HL-60/S4 treated with phorbol 12-myristate 13-acetate at 8.2 ng/mL for 4 days and 3 days (cell line): ENCODE data around the gene NFKBIE.

Source experiments
- in situ Hi-C: fragments of 300-500 bp; cut with MboI; formaldehyde crosslinking; loops from 2 replicates; pipeline ENCODE4 v1.15.0; 2022; ENCODE audit warnings: low sequenced_read_pairs

NFKBIE gene

DNA sequence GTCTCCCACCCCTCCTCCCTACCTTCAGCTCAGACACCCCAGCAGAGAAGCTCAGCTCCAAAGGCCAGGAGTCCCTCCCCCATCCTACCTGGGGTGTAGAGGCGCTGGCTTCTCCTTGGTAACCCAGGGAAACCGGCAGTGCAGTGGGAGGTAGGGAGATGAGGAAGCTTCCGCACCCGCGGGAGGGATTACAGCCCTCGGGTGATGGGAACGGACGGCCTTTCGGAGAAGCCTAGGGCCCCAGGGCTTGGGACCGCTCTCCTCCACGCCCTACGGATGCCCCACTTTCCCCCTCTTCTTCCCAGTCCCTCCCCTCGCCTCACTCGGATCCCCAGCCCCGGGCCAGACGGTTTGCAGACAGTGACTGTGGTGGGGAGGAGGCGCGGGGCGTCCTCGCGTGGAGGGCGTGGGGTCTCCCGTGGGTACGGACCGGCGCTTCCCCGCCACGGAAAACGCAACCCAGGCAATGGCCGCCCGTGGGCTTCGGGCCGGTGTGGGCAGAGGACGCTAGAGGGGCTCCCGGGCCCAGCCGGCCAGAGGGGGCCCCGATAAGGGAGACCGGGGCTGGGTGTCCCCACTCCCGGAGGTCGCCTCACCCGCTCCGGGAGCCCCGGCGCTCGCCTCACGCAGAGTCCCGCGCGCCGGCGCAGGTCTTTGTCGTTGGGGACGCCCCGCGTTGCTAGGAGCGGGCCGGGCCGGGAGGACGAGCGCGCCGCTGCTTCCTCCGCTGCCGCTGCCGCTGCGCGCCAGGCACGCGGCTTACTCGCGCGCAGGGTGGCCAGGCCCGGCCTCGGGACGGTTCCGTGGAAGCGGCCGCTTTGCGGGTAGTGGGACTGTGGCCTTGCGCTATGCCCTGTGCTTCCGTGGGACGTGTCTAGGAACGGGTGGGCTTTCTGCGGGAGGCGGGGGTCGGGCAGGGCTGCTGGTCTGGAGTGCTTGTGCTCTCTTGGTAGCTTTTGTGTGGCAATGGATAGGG lies 32.0 kb upstream of the NFKBIE start:
- in situ Hi-C loops, result no loop called here

DNA sequence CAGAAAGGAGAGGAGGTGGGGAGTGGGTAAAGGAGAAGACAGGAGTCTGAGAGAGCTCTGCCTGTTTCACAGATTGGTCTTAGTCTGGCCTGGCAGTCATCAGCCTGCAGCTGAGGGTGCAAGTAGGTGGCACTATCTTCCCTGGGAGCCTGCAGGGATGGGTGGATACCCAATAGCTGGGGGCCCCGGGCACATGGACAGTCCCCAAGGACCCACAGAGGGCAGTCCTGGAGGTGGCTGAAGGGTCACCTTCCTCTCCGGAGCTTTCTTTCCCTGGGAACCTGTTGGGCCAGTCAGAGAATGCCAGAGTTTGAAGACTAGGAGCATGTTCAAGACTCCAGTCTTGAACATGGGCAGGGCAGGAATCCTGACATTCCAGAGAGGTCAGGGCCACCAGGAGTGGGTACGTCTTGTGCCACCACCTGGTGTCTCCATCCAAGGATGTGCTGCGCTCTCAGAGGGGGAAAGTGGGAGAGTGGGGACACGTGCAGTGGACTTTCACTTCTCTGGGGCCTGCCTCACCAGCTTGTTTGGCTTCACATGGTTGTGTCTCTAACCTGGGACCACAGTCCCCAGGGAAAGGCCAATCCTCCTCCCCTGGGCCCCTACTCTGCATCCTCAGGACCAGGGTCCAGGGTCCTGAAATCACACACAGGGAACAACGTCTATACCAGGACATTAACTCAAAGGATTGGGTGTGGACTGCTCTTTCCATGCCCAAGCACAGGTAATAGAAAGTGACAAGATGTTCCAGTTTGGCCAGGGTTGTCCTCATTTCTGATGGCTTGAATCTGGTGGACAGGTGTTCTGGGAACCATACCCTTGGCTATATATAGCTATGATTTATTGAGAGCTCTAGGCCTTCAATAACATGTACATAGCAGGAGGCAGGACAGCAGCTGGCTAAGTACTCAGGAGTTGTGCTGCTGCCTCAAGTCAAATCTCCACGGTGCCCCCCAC lies 29.8 kb upstream of the NFKBIE start:
- in situ Hi-C loops, result no loop called here

DNA sequence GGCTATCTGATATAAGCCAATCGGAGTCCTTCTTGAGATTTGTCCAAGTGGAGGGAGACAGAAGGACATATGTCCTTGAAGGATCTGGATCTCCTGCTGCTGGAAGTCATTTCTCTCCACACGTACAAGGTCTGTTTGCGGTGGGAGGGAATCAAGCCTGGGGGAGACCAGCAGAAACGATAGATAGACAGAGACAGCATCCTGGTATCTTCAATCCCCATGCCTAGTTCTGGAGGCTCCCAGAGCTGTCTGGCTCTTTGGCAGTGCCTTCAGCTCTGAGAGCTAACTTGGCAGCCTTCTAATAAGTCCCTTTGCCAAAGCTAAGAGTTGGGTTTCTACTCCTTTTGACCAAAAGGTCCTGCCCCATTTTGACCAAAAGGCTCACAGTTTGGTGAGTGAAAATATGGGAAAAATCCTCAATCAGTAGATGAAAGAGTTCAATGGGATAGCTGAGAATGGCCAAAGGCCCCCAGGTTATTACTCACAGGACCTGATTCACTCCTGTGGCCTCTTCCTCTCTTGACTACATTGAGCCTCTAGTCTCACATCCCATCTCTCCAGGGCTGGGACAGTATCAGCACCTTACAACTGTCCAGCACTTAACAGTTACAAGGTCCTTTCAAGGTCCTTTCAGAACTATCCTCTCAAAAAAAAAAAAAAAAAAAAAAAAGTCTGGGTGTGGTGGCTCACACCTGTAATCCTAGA lies 27.5 kb upstream of the NFKBIE start:
- in situ Hi-C loops, result no loop called here

DNA sequence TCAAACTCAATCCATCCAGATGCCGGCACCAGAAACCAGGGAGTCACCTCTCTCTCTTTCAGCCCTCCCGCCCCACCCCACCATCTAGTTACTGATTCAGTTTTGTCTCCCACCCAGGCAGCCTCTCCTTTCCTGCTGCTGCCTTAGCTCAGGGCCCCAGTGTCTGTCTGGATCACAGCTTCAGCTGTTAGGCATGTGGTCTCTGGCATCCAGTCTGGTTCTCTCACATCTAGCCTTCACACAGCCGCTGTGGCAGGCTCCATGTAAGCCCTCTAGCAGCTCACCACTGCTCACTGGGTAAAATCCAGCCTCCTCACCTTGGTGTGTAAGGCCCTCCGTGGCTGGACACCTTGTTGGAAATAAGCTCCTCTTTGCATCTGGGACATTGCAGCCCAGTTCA lies 26.5 kb upstream of the NFKBIE start:
- in situ Hi-C loops, result no loop called here

DNA sequence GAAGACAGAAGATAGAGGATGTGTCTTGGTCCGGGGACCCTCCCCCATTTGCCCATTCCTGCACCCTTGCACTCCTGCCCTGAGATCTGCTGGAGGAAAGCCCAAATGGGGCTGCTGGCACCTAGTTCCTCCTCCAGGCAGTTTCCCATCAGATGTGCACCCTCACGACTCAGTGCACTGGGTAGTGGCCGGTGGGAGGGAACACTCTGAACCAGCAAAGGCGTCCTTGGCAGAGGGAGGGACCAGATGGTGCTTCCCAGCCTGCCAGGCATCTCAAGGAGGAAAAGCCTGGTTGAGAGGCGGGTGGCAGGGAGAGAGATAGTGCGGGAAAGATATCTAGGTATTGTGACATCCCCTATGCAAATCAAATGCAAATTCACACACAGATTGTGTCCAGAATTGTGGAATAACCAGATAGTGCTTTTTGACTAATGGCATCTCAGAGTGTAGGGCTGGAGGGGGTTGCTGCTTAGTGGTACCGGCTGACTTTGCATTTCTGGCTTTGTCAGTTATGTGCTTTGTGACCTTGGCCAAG lies 24.4 kb upstream of the NFKBIE start:
- in situ Hi-C loops, result no loop called here

DNA sequence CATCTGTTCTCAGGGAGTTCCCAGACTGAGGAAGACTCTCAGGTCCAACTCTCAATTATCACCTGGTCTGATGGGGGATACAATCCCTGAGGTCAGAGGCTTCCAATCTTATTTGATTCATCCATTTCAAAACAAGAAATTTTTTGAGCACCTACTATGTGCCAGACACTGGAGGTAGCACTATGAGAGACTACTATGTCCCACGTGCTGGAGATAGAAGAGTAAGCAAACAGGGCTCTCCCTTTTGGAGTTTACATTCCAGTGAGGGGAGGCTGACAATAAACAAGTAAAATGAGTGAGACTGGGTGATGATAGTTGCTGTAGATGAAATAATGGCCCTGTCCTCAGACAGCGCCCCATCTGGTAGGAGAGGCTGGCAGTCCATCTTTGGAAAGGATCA lies 21.4 kb upstream of the NFKBIE start:
- in situ Hi-C loops, result no loop called here

DNA sequence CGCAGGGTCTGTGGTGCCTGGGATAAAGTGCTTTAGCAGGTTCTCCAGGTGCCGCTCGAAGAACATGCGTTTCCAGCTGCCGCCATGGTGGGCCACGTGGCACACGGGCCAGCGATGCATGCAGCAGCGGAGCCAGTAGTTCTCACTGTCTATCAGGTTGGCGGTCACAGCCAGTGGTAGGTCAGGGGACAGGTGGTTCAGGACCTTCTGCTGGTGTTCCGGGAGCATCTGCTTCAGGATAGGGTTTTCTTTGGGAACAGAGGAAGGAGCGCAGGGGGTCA lies 20.9 kb upstream of the NFKBIE start:
- in situ Hi-C loops, result no loop called here

DNA sequence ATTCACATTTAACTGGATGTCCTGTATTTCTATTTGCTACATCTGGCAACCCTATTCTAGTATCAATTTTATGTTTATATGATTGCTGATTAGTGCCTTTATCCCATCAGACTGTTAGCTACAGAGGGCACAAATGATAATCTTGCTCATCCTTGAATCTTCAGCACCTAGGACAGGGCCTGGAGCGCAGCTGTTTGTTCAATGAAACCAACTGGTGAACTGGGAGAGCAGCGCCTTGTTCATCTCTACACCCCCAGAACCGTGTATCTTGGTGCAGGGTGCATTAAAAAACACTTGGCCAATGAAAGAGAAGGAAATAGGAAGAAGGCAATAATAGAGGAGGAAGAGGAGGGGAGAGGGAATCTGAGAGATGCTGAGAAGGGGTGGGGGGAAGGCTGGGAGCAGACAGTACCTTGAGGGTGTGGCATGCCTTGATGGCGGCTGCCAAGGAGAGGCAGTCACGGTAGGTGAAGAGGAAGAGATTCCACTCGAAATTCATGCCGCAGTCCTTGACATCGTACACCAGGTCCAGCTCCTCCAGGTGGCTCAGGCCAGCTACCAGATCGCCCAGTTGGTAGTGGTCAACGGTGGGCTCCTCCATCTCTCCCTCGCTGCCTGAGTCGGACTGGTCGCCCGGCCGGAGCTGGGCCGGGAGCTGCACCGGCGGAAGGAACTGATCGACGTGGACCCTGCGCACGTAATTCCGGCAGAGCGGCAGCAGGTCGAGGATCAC lies 20.4 kb upstream of the NFKBIE start:
- in situ Hi-C loops, result no loop called here

DNA sequence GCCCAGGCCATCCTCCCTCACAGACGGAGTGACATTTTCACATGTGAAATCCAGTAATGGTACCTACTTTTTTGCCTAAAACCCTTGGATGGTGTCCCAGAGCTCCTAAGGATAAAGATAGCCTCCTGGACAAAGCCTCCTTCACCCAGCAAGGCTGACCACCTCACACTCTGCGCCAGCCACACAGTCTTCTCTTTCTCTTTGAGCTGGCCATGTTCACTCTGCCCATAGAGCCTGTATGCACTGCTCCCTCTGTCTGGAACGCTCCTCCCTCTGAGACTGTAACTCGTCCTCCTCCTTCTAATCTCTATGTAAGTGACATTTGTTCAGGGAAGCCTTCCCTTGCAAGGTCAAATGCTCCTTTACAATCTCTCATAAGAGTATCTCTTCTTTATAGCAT lies 19.5 kb upstream of the NFKBIE start:
- in situ Hi-C loops, result no loop called here

DNA sequence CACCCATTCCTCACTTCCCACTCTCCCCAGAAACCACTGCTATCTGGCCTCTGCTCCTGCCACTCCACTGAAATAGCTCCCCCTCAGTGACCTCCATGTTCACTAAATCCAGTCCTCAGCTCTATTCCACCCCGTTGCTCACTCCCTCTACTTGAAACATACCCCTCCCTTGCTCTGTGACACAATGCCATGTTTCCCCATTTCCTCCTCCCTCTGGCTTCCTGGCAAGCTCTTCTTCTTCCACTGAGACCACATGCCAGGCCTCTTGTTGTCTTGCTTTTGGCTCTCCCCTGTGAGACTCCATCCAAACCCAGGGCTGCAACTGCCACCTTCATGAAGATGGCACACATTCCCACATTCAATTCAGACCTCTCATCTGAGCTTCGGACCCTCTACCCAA lies 18.8 kb upstream of the NFKBIE start:
- in situ Hi-C loops, result no loop called here

DNA sequence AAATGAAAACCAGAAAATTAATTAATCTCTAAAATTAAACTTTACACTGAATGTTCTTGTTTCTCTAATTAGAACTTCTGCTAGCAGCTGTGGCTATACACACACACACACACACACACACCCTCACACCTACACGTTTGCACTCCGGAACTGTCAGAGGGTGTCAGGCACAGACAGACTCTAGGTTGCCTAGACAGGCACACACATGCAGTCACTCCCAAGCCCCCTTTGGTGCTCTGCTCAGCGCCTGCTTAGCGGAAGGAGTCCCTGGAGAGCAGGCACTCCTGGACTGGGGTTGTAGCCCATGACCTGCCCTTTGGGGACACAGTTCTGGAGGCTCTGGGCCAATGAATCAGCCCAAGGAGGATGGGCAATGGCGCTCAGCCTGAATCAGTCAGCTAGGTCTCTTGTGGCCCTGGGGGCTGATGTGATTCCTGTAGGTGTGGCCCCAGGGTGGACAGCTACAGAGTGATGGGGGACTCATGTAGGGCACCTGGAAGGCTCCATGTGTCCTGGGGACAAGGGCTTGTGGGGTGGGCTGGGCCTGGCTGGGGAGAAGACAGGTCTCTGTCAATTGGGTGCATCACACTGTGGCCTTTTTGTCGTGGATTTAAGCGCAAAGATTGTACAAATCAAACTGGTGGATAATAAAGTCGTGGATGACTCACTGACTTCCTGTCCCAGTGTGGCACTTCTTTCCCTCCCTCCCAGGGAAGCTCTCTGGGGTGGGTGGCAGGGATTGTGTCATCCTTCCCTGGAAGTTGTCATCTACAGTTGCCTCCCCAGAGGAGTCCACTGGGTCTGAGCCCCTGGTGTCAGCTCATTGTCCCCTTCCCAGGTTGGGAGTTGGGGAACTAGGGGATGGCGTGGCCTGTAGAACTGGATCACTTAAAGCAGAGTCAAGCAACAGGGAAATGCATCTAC lies 13.7 kb upstream of the NFKBIE start:
- in situ Hi-C loops, result no loop called here

DNA sequence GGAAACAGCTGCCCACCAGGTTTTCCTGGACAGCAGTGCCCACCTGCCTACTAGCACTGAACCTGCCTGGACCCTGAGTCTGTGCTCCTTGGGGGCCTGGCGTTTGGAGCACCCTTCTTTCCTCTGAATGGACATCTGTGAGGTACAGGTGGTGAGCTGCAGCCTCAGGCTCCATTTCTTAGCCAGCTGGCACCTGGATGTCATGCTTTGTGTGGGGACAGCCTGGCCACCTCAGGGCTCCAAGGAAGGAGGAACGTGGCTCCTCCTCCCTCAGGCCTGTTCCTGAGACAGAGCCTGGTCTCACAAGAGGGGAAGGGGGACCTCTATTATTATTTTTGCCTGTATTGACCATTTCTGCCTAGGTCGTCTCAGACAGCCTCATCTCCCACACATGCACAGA lies 13.0 kb upstream of the NFKBIE start:
- in situ Hi-C loops, result no loop called here

DNA sequence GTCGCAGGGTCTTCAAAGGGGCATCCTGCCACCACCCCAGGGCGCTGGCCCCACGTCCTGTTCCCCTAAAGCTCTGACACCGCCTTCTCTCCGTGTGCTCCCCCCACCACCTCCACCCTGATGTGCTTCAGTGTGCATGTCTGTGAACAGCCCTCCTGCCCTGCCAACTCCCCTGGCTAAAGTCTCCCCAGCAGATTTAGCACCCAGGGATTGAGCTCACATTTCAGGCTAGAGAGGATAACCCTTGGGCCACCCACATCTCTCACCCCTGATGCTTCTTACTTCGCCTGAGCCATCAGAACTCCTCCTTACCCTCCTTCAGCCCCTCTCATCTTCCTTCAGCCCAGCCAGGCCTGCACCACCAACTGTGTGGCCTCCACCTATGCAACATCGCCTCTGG lies 12.4 kb upstream of the NFKBIE start:
- in situ Hi-C loops, result no loop called here

DNA sequence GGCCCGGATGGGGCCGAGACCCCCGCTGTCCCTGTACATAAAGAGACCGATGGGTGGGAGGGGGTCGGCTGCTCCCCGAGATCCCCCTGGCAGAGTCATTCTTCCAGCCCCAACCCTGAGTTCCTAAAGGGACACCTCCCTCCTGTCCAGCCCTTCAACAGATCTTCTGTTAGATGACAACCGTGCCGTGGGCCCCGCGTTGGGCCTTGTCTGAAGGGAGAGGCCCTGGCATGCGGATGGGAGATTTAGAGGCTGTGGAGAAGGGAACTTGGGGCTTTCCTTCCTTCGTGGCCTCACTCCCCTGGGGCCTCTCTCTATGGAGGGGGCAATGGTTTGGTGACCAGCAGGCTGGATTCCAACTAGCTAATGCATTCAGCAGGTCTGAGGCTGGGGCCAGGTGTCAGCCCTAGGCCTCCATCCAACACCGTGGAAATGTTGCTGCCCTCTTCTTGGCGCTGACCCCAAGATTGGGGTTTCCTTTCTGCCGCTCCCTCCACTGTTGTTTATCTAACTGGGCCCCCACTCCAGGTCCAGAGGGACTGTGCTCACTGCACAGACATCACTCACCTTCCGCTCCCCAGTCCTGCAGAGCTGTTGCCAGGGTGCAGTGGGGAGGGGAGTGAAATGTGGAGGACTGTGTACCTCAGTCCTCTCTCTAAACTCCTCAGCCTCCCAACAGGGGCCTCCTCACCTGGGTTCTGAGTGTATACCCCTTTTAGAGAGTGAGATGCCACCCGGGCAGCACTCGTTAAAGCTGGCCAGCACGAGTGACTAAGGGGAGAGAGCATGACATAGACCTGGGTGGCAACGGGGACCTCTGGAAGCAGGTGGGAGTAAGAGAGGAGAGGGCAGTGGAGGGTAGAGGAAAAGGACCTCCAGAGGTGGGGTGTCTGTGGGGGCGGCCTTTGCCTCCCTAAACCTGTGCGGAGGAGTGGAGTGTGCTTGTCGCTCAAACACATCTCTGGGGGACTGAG lies 11.6 kb upstream of the NFKBIE start:
- in situ Hi-C loops, result no loop called here

DNA sequence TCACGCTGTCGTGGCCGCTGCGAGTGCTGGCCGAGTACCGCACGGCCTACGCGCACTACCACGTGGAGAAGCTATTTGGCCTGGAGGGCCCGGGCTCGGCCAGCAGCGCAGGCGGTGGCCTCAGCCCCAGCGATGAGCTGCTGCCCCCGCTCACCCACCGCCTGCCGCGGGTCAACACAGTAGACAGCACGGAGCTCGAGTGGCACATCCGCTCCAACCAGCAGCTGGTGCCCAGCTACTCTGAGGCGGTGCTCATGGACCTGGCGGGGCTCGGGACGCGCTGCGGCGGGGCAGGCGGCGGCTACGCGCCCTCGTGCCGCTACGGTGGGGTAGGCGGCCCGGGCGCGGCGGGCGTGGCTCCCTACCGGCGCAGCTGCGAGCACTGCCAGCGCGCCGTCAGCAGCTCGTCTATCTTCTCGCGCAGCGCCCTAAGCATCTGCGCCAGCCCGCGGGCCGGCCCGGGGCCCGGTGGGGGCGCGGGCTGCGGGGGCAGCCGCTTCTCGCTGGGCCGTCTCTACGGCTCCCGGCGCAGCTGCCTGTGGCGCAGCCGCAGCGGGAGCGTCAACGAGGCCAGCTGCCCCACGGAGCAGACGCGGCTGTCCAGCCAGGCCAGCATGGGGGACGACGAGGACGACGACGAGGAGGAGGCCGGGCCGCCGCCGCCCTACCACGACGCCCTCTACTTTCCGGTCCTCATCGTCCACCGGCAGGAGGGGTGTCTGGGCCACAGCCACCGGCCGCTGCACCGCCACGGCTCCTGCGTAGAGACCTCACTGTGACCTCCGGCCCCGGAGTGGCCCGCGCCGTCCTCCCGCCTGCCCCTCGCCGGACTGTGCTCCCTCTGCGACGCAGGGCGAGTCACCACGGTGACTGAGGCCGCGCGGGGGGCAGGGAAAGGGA lies 10.6 kb upstream of the NFKBIE start:
- in situ Hi-C loops, result no loop called here

DNA sequence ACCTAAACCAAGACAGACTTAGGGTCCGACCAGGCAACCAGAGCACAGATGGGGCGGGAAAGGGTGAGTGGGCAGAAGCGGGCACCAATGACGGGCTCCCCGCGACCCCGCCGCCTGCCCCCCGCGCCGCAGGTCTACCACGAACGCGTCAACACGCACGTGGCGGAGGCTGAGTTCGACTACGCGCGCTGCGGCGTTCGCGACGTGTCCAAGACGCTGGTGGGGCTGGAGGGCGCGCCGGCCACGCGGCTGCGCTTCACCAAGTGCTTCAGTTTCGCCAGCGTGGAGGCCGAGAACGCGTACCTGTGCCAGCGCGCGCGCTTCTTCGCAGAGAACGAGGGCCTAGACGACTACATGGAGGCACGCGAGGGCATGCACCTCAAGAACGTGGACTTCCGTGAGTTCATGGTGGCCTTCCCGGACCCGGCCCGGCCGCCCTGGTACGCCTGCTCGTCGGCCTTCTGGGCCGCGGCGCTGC lies 10.0 kb upstream of the NFKBIE start:
- in situ Hi-C loops, result no loop called here

DNA sequence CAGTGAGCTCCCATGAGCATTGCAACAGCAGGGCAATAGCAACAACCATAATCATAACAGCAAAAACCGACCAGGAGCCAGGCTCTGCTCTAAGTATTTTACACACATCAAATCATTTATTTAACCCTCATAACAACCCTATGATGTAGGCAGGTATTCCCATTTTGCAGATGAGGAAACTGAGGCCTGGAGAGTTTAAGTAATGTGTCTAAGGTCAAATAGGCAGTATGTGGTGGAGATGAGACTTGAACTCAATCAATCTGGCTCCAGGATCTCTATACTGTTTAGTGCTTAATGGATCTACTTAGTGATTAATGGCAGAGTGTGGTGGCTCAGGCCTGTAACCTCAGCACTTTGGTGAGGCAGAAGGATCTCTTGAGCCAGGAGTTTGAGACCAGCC lies 8.3 kb upstream of the NFKBIE start:
- in situ Hi-C loops, result no loop called here
